ENCODE data around the gene SLC24A4.

The SLC24A4 gene

DNA sequence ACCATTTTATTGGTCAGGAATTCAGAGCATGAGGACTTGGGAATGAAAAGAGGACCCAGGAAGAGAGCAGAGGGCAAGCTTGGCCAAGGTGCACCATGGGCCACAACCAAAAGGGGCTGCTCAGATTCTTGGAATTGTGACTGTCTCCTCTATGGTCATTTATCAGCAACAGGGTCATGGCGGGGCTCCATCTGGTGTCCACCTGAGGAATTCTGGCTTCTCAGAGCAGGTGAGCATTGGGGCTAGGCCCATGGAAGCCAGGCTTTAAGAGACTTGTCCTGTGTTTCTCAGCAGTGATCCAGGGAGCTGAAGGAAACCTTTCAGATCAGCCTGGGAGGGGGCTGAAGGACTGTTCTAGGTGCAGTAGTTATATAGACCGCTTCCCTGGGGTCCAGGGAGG, 188.0 kb downstream of the SLC24A4 start:
- DNase-seq = no peak

DNA sequence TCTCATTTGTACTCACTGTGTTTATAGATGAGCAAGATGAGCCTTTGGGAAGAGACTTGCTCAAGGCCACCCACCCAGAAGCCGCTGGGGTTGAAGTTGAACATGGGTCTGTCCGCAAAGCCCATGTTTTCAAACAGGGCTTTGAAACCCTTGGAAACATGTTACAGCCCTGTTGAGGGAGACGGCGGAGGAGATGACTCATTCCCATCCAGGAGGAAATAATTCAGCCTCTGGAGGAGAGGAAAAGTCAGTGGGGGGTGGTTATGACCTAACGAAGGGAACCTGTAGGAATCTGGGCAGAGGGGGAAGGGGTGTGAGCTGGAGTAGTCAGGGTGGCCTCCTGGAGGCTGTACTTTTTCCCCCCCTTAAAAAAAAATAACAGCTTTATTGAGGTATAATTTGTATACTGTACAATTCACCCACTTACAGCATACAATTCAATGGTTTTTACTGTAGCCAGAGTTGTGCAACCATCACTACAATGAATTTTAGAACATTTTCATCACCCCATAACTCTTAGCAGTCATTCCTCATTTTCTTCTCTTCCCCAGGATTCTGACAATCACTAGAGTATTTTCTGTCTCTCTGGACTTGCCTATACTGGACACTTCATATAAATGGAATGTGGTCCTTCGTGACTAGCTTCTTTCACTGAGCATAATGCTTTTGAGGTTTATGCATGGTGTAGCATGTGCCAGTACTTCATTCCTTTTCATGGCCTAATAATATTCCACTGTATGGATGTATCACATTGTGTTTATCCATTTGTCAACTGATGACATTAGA, 188.7 kb downstream of the SLC24A4 start:
- no peak for DNase-seq

DNA sequence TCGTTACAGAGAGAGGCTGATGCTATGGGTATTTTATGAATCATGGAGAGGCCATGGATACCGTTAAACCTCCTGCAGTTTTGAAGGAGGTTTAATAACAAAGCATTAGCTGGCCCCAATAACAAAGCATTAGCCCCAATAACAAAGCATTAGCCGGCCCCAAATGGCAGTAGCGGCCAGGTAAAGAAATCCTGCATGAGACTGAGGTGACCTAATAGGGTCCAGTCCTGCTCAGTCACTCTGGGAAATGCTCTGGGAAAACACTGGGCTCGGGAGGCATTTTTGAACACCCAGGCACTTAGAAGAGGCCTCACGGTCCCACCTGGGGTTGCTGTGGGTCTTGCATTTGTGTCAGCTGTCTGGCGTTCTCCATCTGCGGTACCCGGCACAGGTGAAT, 189.8 kb downstream of the SLC24A4 start:
- DNase-seq = no peak

DNA sequence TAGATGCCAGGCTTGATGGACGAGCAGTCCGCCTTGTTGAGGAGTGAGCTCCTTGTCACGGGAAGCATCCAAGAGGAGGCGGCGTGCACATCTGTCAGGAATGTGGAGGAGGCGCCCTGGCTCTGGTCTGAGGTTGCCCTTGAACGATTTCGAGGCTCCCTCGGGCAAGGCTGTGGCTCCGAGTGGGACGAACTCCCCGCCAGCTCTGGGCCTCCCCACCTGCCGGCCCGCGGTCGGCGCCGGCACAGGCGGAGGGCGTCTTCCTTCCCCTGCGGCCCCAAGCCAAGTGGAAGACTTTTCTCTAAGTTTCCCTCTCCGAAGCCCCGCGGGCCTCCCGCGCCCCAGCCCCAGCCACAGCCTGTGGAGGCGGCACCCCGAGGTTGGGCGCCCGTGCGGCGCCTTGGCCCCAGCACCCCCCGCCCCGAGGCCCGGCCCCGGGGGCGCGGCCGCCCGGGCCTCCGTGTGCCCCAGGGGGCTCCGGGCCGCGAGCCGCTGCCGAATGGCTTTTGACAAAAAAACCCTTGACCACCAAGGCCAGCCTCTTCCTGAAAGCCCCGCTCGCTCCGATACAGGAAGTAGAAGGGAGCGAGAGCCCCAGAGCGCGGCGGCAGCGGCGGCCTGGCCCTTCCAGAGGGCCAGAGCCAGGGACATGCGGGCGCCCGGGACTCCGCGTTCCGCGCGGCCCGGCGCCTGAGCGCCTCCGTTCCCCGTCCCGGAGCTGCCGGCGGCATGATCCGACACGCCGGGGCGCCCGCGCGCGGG, 190.4 kb downstream of the SLC24A4 start, which contains the start of gene RIN3:
RIN3 (plus strand) TSS at position 578 of the 762 bp plus-strand sequence; CDS start at position 730, 152 bp downstream.
- DNase-seq = peak; percentile 81

DNA sequence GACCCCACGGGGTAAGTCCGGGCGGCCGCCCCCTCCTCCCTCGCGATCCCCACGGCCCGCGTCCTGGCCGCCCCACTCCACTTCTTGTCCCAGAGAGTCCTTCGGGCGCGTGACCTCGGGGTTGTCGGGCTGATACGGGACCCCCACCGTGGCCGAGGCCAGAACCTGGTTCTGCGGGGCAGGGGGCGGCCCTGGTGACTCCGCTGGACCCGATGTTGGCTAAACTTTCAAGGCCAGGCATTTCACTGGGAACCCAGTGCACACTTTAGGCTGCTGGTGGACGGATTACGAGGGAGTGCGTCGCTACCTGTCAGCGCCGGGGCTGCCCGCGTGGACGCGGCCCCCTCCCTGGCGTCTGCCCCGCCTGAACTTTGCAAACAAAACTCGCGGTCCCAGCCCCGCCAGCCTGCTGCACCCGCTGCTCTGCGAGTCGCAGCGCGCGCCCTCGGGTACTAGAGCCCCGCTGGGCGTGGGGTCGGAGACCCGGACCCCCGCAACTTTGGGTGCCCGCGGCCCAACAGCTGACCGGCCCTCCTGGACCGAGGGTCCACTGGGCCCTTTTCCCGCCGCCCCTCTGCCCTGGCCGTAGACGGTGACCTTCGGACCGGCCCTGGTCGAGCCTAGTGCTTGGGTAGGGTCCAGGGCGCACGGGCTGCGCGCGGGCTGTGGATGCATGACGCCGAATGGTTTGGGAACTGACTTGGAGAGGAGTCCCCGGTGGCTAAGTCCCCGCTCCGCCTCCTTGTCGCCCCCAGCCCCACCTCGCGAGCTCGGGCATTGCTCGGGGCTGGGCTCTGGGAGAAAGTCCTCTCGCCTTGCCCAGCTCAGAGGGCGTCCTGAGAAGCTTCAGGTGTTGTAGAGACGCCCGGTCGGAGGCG, 191.2 kb downstream of the SLC24A4 start:
- peak; percentile 53 for DNase-seq

DNA sequence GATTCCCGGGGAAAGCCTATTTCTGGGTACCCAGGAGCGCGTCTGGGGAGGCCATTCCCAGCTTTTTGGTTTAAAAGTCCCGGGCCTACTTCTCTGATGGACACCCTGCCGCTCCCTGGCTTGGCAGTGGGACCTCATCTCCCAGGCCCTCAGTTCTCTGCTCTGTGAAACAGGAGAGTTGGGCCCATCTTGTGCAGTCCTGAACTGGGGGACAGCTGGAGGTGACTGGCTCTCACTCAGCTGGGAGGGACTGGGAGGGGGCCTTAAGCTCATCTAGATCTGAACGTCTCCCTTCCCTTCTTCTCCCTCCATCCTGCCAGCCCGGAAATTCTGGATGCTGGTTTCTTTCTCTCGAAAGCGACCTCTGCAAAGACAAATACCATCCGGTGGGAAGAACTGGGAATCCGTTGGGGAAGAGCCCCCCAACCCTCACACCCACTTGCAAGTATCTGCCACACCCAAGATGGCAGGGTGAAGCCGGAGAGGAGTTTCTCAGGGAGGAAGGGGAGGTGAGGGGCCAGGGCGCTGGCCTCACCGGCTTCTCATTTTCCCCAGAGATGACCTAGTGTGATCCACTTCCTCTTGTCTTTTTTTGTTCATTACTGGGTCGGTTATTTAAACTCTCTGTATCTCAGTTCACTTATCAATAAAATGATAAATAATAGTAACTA, 192.0 kb downstream of the SLC24A4 start:
- DNase-seq = peak; percentile 41

DNA sequence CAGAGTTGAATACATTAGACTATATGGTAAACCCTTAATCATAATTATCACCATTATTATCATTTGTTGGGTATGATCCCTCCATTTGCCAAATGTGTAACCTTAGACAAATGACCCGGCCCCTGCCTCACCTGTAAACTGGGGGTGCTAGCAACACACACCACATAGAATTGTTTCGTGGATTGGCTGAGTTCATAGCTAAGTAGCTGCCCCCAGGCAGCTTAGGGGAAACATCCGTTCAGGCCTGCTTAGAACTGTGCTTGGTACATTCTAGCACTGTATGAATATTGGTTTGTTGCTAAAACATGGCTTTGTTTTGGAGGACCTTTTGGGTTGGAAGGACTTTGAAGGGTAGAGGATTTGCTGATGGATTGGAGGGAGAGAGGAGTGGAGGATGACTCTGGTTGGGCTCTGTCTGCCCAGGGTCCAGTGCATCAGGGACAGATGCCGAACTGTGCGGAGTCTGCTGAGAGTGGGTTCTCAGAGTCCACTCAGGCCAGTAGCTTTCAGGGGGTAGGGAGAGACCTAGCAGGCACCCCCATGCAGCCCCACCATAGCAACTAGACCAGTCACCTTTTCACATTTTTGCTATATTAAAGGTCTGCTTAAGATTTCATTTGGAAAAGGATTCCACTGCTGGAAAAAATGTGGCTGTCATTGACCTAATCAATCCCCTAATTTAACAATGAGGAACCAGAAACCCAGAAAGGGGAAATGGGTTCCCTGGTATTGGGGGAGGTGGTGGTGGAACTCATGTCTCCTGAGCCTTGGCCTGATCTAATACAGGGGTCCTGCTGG, 192.8 kb downstream of the SLC24A4 start:
- no peak for DNase-seq

DNA sequence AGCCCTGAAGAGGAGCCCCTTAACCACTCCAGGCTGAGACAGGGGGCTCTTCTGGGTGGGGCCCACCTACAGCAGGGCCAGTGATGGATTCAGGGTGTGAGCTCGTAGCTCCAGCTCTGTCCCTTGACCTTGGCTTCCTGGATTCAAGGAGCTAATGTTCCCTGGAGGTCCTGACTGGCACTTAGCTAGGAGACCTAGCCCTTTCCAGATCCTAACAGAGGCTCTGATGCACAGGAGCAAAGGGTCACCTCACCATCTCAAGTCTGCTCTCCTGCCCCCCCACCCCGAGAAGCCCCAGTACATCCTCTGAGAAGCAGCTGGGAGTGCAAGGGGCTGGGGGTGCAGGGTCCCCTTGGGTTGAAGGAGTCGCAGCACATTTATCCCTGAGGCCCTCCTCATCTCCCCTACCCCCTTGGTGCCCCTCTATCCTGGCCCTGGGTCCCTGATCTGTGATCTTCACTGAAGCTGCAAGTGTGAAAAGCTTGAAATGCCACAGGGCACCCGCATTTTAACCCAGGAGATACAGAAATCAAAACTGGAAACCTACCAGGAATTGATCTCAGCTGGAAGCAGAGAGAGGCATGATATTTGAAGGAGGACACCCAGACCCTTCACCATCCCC, 193.5 kb downstream of the SLC24A4 start:
- DNase-seq = no peak

DNA sequence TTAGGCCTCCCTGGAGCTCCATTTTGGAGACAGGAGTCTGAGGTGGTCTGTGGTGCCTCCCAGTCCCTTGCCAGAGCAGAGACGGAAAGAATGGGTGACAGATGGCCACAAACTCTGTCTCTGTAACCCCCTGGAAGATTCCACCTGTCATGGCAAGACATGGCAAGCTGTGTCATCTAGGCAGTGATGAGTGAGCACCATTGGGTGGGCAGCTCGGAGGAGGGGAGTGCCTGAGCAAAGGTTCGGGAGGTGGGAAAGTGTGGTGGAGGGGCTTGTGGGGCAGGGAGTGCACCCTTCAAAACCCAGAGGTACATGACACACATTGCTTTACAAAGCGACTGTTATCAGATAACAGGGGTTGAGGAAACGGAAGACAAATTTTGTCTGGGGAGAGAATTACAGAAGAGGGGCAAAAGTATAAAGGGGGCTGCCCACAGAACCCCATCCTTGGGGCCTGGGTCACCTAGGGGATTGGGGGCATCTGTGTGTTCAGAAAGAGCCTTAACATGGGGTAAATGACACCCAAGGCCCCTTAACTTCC, 194.1 kb downstream of the SLC24A4 start:
- DNase-seq = peak; percentile 60

DNA sequence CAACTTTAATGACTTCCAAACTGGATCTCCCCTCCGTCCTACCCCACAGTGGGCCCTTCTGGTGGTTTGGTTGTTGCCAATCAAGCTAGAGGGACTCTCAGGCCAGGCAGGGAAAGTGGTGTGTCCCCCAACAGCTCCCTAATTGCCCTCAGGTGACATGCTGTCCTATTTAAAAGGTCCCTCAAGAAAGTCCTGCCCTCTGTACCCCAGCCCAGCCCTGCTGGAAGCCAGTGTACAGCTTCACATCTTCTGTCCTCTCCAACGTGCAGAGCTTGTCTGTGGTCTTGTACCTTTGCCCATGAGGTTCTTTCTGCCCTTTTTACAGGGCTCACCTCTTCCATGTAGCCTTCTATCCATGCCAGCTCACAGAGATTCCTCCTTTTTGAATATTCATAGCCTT, 194.8 kb downstream of the SLC24A4 start:
- no peak for DNase-seq

DNA sequence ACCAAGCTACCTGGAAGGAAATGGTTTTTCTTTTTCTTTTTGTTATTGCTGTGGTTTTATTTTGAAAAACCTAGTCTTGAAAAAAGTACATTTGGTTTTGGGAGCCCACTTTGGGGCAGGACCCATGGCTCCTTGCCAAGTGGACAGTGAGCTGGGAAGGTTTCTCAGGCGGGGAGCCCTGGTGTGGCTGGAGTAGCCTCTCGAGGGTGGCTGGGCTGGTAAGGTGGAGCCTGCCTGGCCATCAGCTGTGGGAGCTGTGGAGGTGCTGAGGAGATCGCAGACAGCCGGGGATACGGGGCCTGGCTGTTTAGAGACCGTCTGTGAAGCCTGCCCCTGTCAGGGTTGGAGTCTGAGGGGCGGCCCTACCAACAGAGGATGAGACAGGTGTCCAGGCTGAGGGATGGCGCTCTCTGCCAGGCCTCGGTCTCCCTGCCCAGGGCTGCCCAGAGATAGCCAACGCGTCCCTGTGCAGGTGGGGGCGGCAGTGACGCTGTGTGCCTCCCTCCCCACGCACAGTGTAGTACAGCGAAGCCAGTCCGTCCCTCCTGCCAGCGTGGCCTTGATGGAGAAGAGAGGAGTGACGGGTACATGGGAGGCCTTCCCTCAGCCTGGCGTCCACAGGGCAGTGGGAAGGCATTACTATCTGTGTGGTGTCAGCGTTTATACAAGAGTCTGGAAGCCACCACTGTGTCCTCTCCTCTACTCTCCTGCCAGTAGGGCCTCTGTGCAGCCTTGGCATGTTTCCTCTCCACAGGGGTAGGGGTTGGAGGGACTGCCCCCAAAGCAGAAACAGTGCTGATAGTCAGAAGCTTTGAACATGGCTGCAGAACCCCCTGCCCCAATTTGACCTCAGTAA, 196.5 kb downstream of the SLC24A4 start:
- DNase-seq = peak; percentile 37

DNA sequence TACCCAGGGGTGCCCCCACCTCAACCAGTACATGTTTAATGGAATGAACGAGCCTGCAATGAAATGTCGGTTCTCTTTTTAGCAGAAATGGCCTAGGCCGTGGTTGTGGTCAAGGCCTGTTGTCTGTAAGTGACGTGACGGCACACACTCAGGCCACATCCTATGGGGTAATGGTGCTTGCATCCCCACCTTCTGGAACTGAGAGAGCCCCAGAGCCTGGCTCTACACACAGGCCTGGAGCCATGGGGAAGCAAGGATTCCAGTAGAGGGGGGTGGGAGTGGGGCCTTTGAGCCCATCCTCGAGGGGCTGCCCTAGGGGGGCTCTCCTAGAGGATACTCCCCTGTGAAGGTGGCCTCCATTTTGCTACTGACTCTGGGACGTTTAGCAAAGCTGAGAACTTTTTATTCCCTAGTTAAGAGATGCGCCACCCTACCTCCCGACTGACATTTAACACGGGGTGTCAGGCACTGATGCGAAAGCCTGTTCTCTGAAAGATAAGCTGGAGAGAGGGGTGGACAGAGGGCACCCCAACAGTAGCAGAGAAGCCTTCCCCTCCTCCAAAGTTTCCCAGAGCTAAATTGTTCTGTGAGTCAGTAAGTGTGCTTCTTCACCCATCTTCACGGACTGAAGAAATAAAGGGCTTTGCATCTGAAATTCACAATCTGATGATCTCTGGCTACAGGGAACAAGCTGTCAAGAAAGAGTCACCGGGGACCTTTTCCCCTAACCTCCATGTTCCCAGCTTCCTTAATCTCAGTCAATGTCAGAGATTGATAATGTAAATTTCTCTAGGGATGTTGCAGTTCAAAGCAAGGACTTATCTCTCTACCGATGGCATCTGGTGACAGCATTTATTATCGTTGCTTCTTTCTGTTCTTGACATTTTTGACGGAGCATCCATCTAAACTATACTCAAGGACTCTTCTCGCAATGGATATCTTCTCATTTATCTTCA, 197.4 kb downstream of the SLC24A4 start:
- peak; percentile 71 for DNase-seq

DNA sequence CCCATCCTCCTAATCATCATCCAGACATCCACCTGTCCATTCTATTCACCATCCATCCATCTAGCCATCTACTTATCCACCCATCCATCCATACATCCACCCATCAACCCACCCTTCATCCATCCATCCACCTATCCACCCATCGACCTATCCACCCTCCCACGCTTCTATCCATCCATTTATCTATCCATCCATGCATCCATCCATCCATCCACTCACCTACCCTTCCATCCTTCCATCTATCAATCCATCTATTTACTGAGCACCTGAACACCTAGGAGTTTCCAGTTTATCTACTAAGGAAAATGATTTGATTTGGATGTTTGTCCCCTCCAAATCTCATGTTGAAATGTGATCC, 198.1 kb downstream of the SLC24A4 start:
- no peak for DNase-seq

DNA sequence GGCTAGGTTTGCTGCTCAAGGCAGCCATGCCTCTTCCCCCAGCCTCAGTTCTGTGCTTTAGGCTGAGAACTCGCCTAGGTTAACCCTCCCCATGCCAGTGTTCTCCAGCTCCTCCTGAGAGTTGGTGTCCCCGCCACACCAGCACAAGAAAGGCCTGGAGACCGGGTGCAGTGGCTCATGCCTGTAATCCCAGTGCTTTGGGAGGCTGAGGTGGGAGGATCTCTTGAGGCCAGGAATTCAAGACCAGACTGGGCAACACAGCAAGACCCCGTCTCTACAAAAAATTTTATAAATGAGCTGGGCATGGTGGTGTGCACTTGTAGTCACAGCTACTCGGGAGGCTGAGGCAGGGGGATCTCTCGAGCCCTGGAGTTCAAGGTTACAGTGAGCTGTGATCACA, 200.8 kb downstream of the SLC24A4 start:
- no peak for DNase-seq

DNA sequence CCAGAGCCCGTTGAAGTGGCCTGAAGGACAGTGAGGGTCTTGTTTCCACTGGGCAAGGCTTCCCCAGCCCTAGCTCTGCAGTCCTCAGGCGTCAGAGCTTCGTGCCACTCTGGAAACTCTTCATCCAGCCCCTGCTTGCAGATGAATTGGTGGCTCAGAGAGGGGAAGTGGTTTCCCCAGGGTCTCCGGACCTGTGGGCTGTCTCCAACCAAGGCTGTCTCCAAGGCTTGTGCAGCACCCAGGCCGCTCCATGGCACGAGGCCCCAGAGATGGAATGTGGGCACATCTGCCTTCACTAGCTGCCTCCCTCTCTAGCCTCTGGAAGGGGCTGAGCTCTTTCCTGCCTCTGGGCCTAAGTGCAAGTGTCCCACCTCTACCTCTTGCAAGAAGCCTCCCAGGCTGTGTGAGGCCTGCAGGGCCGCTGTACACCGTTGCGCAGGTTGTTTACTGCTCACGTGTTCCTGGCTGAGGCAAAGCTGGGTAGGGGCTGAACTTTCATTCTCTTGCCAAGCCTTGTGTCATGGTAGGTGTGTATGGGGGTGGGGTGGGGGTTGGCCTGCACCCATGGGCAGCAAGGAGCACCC, 201.7 kb downstream of the SLC24A4 start:
- DNase-seq = peak; percentile 58

DNA sequence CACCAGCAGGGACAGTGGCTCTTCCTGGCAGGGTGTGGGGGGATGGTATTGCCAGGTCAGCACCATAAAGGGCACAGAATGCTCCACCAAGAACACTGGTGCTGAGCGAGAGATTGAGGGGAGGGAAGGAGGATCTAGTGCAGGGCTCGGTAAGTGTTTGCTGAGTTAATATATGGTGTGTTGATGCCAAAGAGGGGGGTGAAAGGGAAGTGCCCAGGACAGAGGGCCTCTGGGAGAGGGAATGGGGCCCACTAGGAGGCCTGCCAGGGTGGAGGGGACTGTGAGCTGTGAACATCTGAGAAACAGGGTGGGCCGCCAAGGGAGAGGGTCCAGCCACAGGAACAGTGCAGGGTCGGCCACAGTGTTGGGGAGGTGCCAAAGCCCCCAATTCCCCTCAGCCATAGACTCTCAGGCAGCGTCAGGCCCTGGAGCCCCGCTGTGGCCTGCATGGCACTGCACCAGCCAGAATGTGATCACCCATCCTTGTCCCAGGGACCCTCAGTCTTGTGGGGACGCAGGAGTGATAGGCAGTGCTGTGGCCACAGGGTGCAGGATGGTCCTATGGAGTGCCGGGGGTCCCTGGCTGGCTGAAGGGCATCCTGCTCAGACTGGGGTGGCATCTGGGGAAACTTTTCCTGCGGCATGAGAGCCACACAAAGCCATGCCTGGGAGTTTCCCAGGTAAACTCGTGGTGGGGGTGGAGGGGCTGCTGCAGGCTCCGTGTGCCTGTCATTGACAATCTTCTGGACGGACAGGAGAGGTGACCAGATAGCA, 202.5 kb downstream of the SLC24A4 start:
- DNase-seq = no peak

DNA sequence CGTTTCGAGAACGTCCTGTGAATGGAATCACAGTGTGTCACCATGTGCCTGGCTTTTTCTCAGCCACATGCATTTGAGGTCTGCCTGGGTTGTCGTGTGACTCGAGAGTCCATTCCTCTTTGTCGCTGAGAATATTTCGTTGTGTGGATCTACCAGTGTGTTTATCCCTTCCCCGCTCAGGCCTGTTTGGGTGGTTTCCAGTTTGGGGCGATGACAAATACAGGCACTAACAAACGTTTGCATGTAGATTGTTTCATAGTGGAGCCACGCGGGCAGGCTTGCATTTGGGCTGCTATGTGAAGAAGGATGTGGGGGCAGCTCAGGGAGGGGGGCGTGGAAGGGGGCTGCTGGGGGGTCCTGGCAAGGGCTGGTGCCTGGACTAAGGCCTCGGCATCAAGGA, 204.8 kb downstream of the SLC24A4 start:
- no peak for DNase-seq

Measured in hematopoietic multipotent progenitor cell treated with erythropoietin and hydrocortisone succinate and interleukin-3 and kit ligand, for 6 days (in vitro differentiated cells).